Measurements from ENCODE around the gene LAT.
"Not testable (repeated sequence)": the region's sequence is repeated elsewhere in the genome, so short reads cannot be mapped to it uniquely, and the experiment has no call there.

The LAT gene

DNA sequence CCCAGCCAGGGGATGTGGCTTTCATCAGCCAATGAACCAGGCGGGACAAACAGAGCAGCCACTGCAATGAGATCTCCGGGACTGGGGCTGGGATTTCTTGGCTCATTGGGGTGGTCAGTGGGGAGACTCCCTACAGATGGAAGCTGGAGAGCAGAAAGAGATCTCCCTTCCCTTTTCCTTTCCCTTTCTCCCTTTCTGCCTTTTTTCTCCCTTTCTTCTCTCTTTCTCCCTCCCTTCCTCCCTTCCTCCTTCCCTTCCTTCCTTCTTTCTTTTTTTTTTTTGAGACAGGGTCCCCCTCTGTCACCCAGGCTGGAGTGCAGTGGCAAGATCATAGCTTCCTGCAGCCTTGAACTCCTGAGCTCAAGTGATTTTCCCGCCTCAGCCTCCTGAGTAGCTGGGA lies 14.0 kb downstream of the LAT start:
- Histone ChIP-seq H3K4me3 (ENCODE audit: low read length in 2 of 2) (no peak overlapping the region), H3K27ac (replicated peaks; ENCODE audit: low read length) (no peak overlapping the region)
- no CpG with 5 or more reads among the region's 3 CpGs for WGBS, 2 donors (ENCODE audit: extremely low coverage in 2 of 2, insufficient read length in 2 of 2, insufficient replicate concordance in 1 of 2)

DNA sequence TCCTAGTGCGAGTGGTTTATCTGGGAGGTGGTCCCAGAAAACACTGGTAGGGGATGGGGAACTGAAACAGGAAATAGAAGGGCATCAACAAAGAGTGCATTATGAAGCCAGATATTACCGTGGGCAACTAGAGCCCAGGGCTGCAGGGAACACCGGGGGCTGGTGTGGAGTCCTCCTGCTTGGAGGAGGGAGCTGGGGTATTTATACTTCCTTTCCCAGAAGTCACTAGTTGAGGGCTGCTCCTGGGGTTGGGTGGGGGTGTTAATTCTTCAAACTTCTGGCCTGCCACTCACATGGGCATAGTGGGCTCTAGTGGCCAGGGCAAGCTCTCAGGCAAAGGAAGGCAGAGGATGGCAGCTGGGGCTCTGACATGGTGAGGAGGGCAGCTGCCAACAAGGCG lies 14.7 kb downstream of the LAT start:
- Histone ChIP-seq H3K18ac (ENCODE audit: low read length) (no peak overlapping the region), H4K8ac (ENCODE audit: low read depth, low read length) (no peak overlapping the region), H2AK5ac (ENCODE audit: low read depth, low read length) (no peak overlapping the region), H3K4me3 (ENCODE audit: low read length in 2 of 2) (no peak overlapping the region), H3K4me1 (ENCODE audit: control insufficient read depth in 2 of 2, insufficient read depth in 1 of 2, low read depth in 1 of 2, low read length in 2 of 2) (no peaks in the 10 kb centered on the region), H3K27me3 (ENCODE audit: control insufficient read depth in 3 of 3, insufficient read depth in 3 of 3, low read depth in 1 of 3, low read length in 3 of 3) (peaks cover 0 to 10% (median 0%) of the 10 kb centered on the region in 3 experiments), H3K4ac (ENCODE audit: low read length) (no peak overlapping the region), H2BK15ac (ENCODE audit: low read length) (no peak overlapping the region), H2AFZ (ENCODE audit: low read length) (no peak overlapping the region), H3K27ac (replicated peaks; ENCODE audit: low read length) (no peak overlapping the region), H3K14ac (ENCODE audit: low read length) (no peak overlapping the region), H2BK12ac (ENCODE audit: low read length) (no peak overlapping the region), H3K36me3 (replicated peaks in 1 of 2; ENCODE audit: control insufficient read depth in 2 of 2, insufficient read depth in 2 of 2, low read length in 2 of 2) (no peaks in the 10 kb centered on the region), H2BK120ac (ENCODE audit: low read depth, low read length) (no peak overlapping the region), H3K9me3 (replicated peaks in 1 of 2; ENCODE audit: control insufficient read depth in 2 of 2, insufficient read depth in 1 of 2, low read depth in 1 of 2, low read length in 2 of 2) (no peaks in the 10 kb centered on the region), H2BK5ac (ENCODE audit: low read length) (no peak overlapping the region), H4K91ac (ENCODE audit: low read depth, low read length, poor library complexity) (no peak overlapping the region), H3K9ac (ENCODE audit: low read depth, low read length, poor library complexity) (no peak overlapping the region), H3K23ac (ENCODE audit: low read depth, low read length, poor library complexity) (no peak overlapping the region), H3K79me1 (ENCODE audit: low read depth, low read length) (no peaks in the 10 kb centered on the region), H3K4me2 (ENCODE audit: insufficient read depth, low read length, poor library complexity, severe bottlenecking) (no peak overlapping the region)
- DNase-seq (ENCODE audit: low spot score), result no peak
- WGBS, 2 donors (ENCODE audit: extremely low coverage in 2 of 2, insufficient read length in 2 of 2, insufficient replicate concordance in 1 of 2), result no CpG with 5 or more reads among the region's 4 CpGs

More for the DNA sequence above, 14.0 kb downstream of the LAT start:
- no peak for DNase-seq (ENCODE audit: low spot score)
- Histone ChIP-seq H2AFZ (ENCODE audit: low read length) (peak overlapping the region; percentile 54), H3K23ac (ENCODE audit: low read depth, low read length, poor library complexity) (no peak overlapping the region), H3K9ac (ENCODE audit: low read depth, low read length, poor library complexity) (no peak overlapping the region), H2BK12ac (ENCODE audit: low read length) (no peak overlapping the region), H3K4ac (ENCODE audit: low read length) (no peak overlapping the region), H3K4me2 (ENCODE audit: insufficient read depth, low read length, poor library complexity, severe bottlenecking) (no peak overlapping the region), H3K79me1 (ENCODE audit: low read depth, low read length) (no peaks in the 10 kb centered on the region), H3K27me3 (ENCODE audit: control insufficient read depth in 3 of 3, insufficient read depth in 3 of 3, low read depth in 1 of 3, low read length in 3 of 3) (peaks cover 0 to 8% (median 0%) of the 10 kb centered on the region in 3 experiments), H3K9me3 (replicated peaks in 1 of 2; ENCODE audit: control insufficient read depth in 2 of 2, insufficient read depth in 1 of 2, low read depth in 1 of 2, low read length in 2 of 2) (no peaks in the 10 kb centered on the region), H2BK120ac (ENCODE audit: low read depth, low read length) (no peak overlapping the region), H4K91ac (ENCODE audit: low read depth, low read length, poor library complexity) (no peak overlapping the region), H3K14ac (ENCODE audit: low read length) (peak overlapping the region; percentile 6), H3K4me1 (ENCODE audit: control insufficient read depth in 2 of 2, insufficient read depth in 1 of 2, low read depth in 1 of 2, low read length in 2 of 2) (no peaks in the 10 kb centered on the region), H2BK5ac (ENCODE audit: low read length) (no peak overlapping the region), H3K18ac (ENCODE audit: low read length) (no peak overlapping the region), H4K8ac (ENCODE audit: low read depth, low read length) (no peak overlapping the region), H2BK15ac (ENCODE audit: low read length) (no peak overlapping the region), H2AK5ac (ENCODE audit: low read depth, low read length) (no peak overlapping the region), H3K36me3 (replicated peaks in 1 of 2; ENCODE audit: control insufficient read depth in 2 of 2, insufficient read depth in 2 of 2, low read length in 2 of 2) (no peaks in the 10 kb centered on the region)

GRCh38 chr16:29000019-29000418 lies 15.2 kb downstream of the LAT start:
- Histone ChIP-seq H2AFZ (ENCODE audit: low read length) (no peak overlapping the region), H3K4me1 (ENCODE audit: control insufficient read depth in 2 of 2, insufficient read depth in 1 of 2, low read depth in 1 of 2, low read length in 2 of 2) (no peaks in the 10 kb centered on the region)
- no CpG with 5 or more reads among the region's 2 CpGs for WGBS, 2 donors (ENCODE audit: extremely low coverage in 2 of 2, insufficient read length in 2 of 2, insufficient replicate concordance in 1 of 2)

DNA sequence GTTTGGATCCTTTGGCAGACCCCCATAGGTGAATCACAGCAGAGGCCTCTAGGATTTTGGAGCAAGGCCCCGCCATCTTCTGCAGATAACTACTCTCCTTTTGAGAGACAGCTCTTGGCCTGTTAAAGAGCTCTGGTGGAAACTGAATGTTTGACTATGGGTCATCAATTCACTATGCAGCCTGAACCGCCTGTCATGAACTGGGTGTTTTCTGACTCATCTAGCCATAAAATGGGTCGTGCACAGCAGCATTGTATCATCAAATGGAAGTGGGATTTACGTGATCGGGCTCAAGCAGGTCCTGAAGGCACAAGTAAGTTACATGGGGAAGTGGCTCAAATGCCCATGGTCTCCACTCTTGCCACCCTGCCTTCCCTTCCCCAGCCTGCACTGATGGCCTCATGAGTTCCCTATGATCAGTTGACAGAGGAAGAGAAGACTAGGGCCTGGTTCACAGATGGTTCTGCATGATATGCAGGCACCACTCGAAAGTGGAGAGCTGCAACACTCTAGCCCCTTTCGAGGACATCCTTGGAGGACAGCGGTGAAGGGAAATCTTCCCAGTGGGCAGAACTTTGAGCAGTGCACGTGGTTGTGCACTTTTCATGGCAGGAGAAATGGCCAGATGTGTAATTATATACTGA lies 19.8 kb downstream of the LAT start:
- not testable (repeated sequence) for H3K14ac ChIP-seq (ENCODE audit: low read length); H2AFZ ChIP-seq (ENCODE audit: low read length); H3K9me3 ChIP-seq (replicated peaks in 1 of 2; ENCODE audit: control insufficient read depth in 2 of 2, insufficient read depth in 1 of 2, low read depth in 1 of 2, low read length in 2 of 2); H3K4me3 ChIP-seq (ENCODE audit: low read length in 2 of 2); H2BK120ac ChIP-seq (ENCODE audit: low read depth, low read length); H2BK15ac ChIP-seq (ENCODE audit: low read length); H4K91ac ChIP-seq (ENCODE audit: low read depth, low read length, poor library complexity); H3K4me1 ChIP-seq (ENCODE audit: control insufficient read depth in 2 of 2, insufficient read depth in 1 of 2, low read depth in 1 of 2, low read length in 2 of 2); DNase-seq (ENCODE audit: low spot score); H3K18ac ChIP-seq (ENCODE audit: low read length); H2BK5ac ChIP-seq (ENCODE audit: low read length); H3K9ac ChIP-seq (ENCODE audit: low read depth, low read length, poor library complexity); H3K4ac ChIP-seq (ENCODE audit: low read length); H3K27ac ChIP-seq (replicated peaks; ENCODE audit: low read length); H4K8ac ChIP-seq (ENCODE audit: low read depth, low read length); H3K79me1 ChIP-seq (ENCODE audit: low read depth, low read length); H3K23ac ChIP-seq (ENCODE audit: low read depth, low read length, poor library complexity); H3K36me3 ChIP-seq (replicated peaks in 1 of 2; ENCODE audit: control insufficient read depth in 2 of 2, insufficient read depth in 2 of 2, low read length in 2 of 2); H2AK5ac ChIP-seq (ENCODE audit: low read depth, low read length); H2BK12ac ChIP-seq (ENCODE audit: low read length); H3K4me2 ChIP-seq (ENCODE audit: insufficient read depth, low read length, poor library complexity, severe bottlenecking)
- peaks cover 0 to 16% (median 0%) of the 10 kb centered on the region in 3 experiments for H3K27me3 ChIP-seq (ENCODE audit: control insufficient read depth in 3 of 3, insufficient read depth in 3 of 3, low read depth in 1 of 3, low read length in 3 of 3)
- WGBS, 2 donors (ENCODE audit: extremely low coverage in 2 of 2, insufficient read length in 2 of 2, insufficient replicate concordance in 1 of 2), result no CpG with 5 or more reads among the region's 9 CpGs

More at GRCh38 chr16:29000019-29000418, 15.2 kb downstream of the LAT start:
- no peak overlapping the region for H2BK120ac ChIP-seq (ENCODE audit: low read depth, low read length)
- peaks cover 0 to 12% (median 0%) of the 10 kb centered on the region in 3 experiments for H3K27me3 ChIP-seq (ENCODE audit: control insufficient read depth in 3 of 3, insufficient read depth in 3 of 3, low read depth in 1 of 3, low read length in 3 of 3)
- no peak overlapping the region for H2AK5ac ChIP-seq (ENCODE audit: low read depth, low read length)
- H3K23ac ChIP-seq (ENCODE audit: low read depth, low read length, poor library complexity), result no peak overlapping the region
- H3K79me1 ChIP-seq (ENCODE audit: low read depth, low read length), result no peaks in the 10 kb centered on the region
- H2BK15ac ChIP-seq (ENCODE audit: low read length), result no peak overlapping the region
- no peak overlapping the region for H4K91ac ChIP-seq (ENCODE audit: low read depth, low read length, poor library complexity)
- DNase-seq (ENCODE audit: low spot score), result no peak
- no peak overlapping the region for H3K4me2 ChIP-seq (ENCODE audit: insufficient read depth, low read length, poor library complexity, severe bottlenecking)
- H3K9me3 ChIP-seq (replicated peaks in 1 of 2; ENCODE audit: control insufficient read depth in 2 of 2, insufficient read depth in 1 of 2, low read depth in 1 of 2, low read length in 2 of 2), result no peaks in the 10 kb centered on the region
- H2BK12ac ChIP-seq (ENCODE audit: low read length), result no peak overlapping the region
- H3K4me3 ChIP-seq (ENCODE audit: low read length in 2 of 2), result no peak overlapping the region
- H3K9ac ChIP-seq (ENCODE audit: low read depth, low read length, poor library complexity), result no peak overlapping the region
- H3K36me3 ChIP-seq (replicated peaks in 1 of 2; ENCODE audit: control insufficient read depth in 2 of 2, insufficient read depth in 2 of 2, low read length in 2 of 2), result no peaks in the 10 kb centered on the region
- H3K18ac ChIP-seq (ENCODE audit: low read length), result no peak overlapping the region
- no peak overlapping the region for H3K4ac ChIP-seq (ENCODE audit: low read length)
- H3K27ac ChIP-seq (replicated peaks; ENCODE audit: low read length), result no peak overlapping the region
- H4K8ac ChIP-seq (ENCODE audit: low read depth, low read length), result no peak overlapping the region
- no peak overlapping the region for H2BK5ac ChIP-seq (ENCODE audit: low read length)
- no peak overlapping the region for H3K14ac ChIP-seq (ENCODE audit: low read length)
